ENCODE data around the gene UBE2M. TPM values are rescaled to one million over a fixed set of nuclear protein-coding genes. Genes with fewer than 3 reads are reported as not detected.

The UBE2M gene
- total and polyA plus RNA-seq, 8 donors = 22.0 to 33.0 (median 25.3) TPM

DNA sequence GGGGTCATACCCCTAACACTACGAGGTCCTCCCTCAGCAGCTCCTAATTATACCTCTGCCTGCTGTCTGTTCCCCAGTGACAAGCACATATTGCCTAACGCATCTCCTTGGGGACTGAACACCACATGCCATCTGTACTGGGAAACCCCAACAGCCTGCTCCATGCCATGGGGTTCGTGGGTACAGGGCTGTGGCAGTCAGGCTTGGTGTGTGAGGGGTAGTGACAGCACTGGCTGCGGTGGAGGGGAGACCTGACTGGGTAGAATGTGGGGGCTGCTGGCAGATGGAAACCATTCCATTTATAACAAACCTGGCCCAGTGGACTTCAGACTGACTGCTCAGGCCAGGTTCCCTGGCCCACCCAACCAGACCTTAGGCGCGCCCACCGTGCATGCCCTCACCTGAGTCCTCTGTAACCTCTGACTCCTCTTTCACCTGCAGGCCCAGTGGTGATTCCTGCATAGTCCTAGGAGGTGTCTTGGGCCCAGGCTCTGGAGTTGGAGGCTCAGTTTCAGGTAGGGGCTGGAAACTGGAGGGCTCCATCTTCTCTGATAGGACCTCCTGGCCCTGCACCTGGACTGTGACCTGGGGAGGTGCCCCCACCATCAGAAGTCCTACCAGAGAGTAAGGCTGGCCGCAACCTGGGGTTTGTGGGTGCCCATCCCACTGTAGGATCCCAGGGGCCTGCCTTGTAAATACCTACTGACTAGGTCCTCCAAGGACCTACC, 11.7 kb upstream of the UBE2M start:
- FAIRE-seq (no peak), DNase-seq (peak in 5 of 6 donors; percentile 9 to 62 (median 39)), ATAC-seq (no peak)
- Histone ChIP-seq H3K27ac (no peak overlapping the region), H3K9me3 (no peaks in the 10 kb centered on the region), H3K27me3 (no peaks in the 10 kb centered on the region), H3K36me3 (no peaks in the 10 kb centered on the region), H3K4me3 (no peak overlapping the region), H3K4me1 (peaks cover 0 to 14% (median 4%) of the 10 kb centered on the region in 3 donors)
- TF ChIP-seq, protein P1, sequence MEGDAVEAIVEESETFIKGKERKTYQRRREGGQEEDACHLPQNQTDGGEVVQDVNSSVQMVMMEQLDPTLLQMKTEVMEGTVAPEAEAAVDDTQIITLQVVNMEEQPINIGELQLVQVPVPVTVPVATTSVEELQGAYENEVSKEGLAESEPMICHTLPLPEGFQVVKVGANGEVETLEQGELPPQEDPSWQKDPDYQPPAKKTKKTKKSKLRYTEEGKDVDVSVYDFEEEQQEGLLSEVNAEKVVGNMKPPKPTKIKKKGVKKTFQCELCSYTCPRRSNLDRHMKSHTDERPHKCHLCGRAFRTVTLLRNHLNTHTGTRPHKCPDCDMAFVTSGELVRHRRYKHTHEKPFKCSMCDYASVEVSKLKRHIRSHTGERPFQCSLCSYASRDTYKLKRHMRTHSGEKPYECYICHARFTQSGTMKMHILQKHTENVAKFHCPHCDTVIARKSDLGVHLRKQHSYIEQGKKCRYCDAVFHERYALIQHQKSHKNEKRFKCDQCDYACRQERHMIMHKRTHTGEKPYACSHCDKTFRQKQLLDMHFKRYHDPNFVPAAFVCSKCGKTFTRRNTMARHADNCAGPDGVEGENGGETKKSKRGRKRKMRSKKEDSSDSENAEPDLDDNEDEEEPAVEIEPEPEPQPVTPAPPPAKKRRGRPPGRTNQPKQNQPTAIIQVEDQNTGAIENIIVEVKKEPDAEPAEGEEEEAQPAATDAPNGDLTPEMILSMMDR (IDR thresholded peaks at IDR 0.05) = no peak
- intact Hi-C loops (cut with DNase I) = no loop called here
- 87 to 90% methylated on average over 8 of the region's 8 CpGs for WGBS, 2 donors

DNA sequence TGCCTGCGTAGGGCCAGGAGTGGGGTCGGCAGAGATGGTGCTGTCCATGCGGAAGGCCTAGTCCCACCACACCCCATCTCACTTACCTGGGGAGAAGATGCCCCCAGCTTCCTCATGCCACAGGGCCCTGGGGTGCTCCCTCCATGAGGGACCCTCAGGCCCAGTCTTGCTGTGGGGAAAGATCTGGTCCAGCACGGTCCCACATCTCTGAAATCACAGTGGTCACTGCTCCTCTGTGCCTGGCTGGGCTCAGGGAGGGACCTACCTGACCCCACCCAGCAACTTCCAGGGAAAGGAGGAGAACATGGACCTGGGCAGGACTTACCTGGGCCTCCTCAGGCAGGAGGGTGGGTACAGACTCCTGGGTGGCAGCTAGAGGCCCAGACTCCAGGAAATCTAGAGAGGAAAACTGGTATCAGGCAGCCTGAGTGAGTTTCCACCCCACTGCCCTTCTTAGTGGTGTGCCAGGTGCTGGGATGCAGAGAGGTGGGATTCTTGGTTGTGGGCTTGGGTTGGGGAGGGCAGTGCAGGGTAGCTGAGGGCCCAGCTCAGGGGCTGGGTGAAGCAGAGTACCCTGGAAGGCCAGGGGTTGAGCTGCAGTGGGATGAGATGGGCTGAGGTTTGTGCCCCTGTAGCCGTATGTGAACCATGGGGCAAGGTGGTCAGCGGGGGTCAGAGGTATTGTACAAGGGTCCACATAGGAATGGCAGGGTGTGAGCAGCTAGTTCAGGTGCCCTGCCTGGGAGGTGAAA, 11.0 kb upstream of the UBE2M start:
- TF ChIP-seq, protein P1 (IDR thresholded peaks at IDR 0.05) = no peak
- intact Hi-C loops (cut with DNase I) = no loop called here
- Histone ChIP-seq H3K9me3 (no peaks in the 10 kb centered on the region), H3K4me1 (peaks cover 0 to 11% (median 4%) of the 10 kb centered on the region in 3 donors), H3K27ac (no peak overlapping the region), H3K4me3 (no peak overlapping the region), H3K36me3 (no peaks in the 10 kb centered on the region), H3K27me3 (no peaks in the 10 kb centered on the region)
- ATAC-seq = no peak
- WGBS, 2 donors = 94 to 95% methylated on average over 6 of the region's 6 CpGs
- peak in 5 of 6 donors; percentile 3 to 47 (median 18) for DNase-seq
- no peak for FAIRE-seq

- intact Hi-C loops (cut with DNase I) = no loop called here
- Histone ChIP-seq H3K4me1 (peaks cover 0 to 6% (median 4%) of the 10 kb centered on the region in 3 donors), H3K9me3 (no peaks in the 10 kb centered on the region), H3K27me3 (no peaks in the 10 kb centered on the region), H3K4me3 (no peak overlapping the region), H3K27ac (no peak overlapping the region), H3K36me3 (no peaks in the 10 kb centered on the region)
- TF ChIP-seq, protein P1 (IDR thresholded peaks at IDR 0.05) = no peak
- WGBS, 2 donors = 87 to 89% methylated on average over 4 of the region's 4 CpGs
- peak in 4 of 6 donors; percentile 3 to 12 (median 10) for DNase-seq
- no peak for FAIRE-seq
- ATAC-seq = no peak
Measured at GRCh38 chr19:58568453-58569130, 10.2 kb upstream of the UBE2M start.

DNA sequence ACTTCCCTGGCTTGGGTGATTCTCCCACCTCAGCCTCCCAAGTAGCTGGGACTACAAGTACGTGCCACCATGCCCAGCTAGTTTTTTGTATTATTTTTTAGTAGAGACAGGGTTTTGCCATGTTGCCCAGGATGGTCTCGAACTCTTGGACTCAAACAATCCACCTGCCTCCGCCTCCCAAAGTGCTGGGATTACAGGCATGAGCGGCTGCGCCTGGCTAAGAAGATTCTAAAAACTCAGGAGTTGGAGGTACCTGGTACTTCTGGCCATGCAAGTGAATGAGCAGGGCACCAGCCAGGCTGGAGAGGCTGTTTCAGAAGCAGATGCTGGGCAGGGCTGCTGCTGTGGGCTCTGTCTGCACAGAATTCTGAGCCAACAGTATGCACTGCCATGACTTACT, 8.6 kb upstream of the UBE2M start:
- peaks cover 13 to 14% (median 14%) of the 10 kb centered on the region in 3 donors for H3K4me1 ChIP-seq
- 96 to 97% methylated on average over 5 of the region's 5 CpGs for WGBS, 2 donors
- intact Hi-C loops (cut with DNase I) = no loop called here
- no peak overlapping the region for H3K4me3 ChIP-seq
- H3K27me3 ChIP-seq = no peaks in the 10 kb centered on the region
- H3K27ac ChIP-seq = no peak overlapping the region
- ATAC-seq = no peak
- H3K9me3 ChIP-seq = no peaks in the 10 kb centered on the region
- no peaks in the 10 kb centered on the region for H3K36me3 ChIP-seq
- TF ChIP-seq, protein P1 (IDR thresholded peaks at IDR 0.05) = no peak
- DNase-seq = peak in 4 of 6 donors; percentile 1 to 21 (median 10)
- no peak for FAIRE-seq
